HG03175 (cell line): Measurements from ENCODE around the gene SAMD14.

Experiments
- ATAC-seq: cut with Tn5 transposase; IDR thresholded peaks from one replicate; pipeline ENCODE4 v1.9.1; 2021; ENCODE audit warnings: mild to moderate bottlenecking, moderate library complexity; ENCODE audit not compliant: unreplicated experiment

Gene SAMD14

DNA sequence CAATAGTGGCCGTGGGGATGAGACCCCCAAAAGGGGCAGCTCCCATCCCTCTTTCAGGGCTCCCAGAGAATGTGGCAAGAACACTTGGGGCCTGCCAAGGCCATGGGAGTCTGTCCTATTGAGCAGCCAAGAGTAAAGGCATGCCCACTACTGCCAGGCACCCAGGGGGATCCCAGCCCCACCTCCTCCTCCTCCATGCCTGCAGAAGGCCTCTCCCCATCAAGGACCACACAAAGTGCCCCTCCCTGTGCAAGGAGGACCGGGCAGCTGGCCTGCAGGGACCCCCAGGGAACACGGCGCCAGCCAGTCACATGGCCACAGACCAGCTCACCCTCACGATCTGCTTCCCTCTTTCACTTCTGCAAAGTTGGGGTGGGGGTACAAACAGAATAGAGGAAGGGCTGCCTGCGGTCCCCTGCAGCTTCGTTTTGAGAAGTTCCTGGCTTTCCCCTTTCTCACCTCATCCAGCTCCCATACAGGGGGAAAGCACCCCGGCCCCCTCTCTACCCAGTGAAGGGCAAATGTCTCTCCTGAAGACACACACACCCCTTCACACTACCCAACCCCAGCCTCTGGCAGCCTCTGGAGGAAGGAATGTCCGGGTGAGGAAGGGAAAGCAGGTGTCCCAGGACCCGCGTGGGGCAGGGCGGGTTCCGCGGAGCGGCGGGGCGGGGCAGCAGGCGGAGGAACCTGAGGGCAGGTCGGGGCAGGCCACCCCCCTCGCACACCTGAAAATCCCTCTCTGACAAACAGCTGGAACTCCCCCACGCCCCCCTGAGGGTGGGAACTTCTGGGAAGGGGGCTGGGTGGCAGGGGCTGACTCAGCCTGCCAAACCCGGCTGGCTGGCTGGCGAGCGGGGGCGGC, 18.5 kb upstream of the SAMD14 start:
- ATAC-seq, result peak; percentile 32

- ATAC-seq, result no peak
Observed at GRCh38 chr17:50147841-50148225, 17.9 kb upstream of the SAMD14 start.

DNA sequence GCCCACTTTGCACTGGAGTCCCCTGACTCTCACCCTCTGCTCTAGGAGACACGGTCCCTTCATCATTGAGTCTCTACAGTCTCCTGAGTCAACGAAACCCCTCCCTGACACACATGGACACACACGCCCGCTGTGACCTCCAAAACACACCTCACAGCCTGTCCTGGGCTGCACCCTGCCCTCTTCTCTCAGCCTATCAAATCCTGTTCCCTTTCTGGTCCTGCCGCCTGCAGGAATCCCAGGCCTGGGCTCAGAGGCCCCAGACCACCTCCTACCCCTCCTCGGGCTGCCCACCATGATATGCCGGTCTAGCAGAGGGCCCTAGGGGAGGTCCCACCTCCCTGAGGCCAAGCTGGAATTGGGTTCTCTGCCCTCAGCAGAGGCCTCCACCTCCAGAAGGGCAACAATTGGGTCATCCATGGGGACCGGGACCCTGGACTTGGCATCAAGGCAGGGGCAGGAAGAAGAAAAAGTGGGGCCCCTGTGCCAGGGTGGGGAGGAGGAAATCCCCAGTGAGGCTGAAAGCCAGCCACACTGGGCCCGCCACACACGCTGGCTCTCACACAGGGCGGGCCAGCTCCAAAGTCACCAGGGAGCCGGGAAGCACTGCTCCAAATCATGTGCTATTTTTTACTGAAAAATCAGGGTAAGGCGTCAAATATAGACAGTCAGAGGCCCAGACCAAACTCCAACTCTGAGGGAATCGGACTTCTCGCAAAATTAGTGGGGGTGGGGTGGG, 17.1 kb upstream of the SAMD14 start:
- no peak for ATAC-seq

DNA sequence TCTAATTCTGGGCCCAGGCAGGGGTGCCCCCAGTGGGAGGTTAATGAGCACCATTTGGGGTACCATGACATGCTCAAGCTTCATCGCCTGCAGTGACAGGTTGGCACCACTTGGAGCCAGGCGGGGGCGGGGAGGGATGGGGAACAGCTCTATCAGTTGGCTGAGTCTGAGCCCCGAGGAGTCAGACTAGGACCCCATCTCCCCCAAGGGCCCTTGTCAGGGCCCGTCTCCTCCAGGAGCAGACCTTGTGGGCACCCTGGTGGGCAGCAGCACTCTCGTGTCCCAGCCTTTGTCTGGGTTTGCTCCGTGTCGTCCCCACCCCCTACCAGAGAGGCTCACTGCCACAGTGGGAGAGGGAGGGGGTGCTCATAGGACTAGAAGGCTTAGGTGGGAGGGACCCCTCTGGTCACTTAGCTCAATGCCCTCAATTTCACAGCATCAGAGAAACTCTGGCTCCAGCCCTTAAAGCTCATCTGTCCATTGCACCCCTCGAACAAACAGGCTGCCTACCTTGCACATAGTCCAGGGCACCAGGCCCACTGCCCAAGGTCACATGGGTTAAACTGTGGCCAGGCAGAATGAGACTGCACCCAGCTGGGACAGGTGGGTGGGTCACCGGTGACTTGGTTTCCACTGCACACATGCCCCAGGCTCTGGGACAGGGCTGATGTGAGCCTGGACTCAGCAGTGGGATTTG, 16.4 kb upstream of the SAMD14 start:
- no peak for ATAC-seq

- ATAC-seq, result no peak
Observed at GRCh38 chr17:50145532-50146229, 15.7 kb upstream of the SAMD14 start.

DNA sequence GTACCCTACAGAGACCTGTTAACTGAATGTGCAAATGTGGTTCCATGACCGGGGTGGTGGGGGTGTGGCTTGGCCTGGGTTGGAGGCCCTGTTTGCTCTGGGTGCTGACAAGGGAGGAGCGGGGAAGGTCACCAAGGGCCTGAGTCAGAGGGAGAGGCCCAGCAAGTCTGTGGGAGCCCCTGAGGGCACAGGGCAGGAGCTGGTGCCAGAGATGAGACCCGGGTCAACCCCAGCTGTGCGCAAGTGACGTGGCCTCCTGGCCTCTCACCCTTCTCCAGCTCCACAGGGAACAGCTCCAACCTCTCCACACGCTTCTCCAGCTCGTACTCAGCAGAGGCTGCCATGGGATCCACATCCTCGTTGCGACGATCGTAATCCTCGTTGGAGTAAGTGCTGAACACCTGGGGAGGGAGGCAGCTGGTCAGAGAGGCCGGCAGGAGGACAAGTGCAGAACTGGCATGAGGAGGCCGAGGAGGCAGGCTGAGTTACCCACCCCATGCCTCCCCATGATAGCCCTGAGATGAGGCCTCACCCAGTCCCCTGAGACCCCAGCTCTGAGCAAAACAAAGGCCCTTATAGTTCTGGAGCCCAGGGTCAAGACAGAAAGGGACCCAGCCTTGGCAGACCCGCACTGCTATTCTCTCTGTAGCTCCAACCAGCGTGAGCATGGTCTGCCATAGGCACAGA, 15.0 kb upstream of the SAMD14 start:
- ATAC-seq, result no peak

- ATAC-seq, result no peak
Observed at GRCh38 chr17:50144355-50144754, 14.4 kb upstream of the SAMD14 start.

- no peak for ATAC-seq
Observed at GRCh38 chr17:50143461-50144176, 13.7 kb upstream of the SAMD14 start.

DNA sequence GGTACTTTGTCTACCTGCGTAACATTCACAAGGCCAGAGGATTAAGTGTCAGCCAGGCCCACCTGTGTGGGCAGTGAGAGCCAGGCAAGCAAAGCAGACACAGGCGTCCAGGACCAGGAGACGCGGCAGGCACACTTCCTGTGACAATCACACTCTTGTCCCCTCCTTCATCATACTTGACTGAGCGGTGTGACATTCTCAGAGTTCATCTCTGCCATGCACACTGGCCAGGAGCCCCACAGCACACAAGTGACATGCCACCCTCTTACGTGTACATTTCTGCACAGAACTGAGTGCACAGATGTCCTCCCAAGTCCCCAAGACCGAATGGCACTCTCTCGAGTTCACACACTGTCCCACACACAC, 11.8 kb upstream of the SAMD14 start:
- no peak for ATAC-seq

- no peak for ATAC-seq
Observed at GRCh38 chr17:50141026-50141744, 11.2 kb upstream of the SAMD14 start.

- no peak for ATAC-seq
Observed at GRCh38 chr17:50139950-50140885, 10.3 kb upstream of the SAMD14 start.

DNA sequence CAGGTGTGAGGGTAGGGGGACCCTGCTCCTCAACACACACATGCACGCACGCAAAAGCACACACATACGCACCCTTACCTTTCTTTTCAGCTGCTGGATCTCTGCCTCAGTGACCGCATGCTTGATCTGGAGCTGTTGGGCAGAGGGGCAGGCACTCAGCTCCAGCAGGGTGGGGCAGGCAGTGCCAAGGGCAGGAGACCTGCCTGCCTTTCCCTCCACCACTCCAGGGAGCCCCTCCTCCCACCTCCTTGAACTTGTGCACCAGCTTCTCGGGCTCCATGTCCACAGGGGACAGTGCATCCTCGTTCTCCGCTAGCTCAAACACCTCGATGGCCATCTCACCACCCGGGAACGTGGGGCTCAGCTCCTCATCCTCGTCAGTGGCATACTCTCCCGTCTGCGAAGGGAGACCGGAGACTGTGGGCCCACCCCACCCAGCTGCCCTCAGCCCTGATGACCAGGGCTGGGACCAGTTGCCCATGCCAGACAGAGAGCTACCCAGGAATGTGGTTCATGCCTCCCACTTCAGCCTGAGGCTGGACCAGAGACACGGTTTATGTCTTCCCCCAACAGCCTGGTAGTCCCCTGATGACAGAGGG, 9.3 kb upstream of the SAMD14 start:
- ATAC-seq, result no peak

DNA sequence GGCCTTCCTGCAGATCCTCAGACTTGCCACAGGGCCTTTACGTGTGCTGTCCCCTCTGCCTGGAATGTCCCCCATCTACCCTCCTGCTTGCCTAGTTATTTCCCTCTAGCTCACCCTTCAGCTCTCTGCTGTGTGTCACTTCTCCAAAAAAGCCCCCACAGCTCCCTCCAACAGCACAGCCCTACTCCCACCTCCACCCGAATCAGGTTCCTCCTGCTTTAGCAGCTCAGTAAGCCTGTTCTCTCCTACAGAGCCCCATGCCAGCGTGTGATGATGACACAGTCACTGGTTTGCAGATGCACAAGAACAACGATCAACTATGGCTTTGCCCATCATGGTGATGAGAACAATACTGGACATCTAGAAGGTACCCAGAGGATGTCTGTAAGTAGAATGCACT, 7.1 kb upstream of the SAMD14 start:
- ATAC-seq, result no peak

- no peak for ATAC-seq
Observed at GRCh38 chr17:50136096-50136687, 6.2 kb upstream of the SAMD14 start.

DNA sequence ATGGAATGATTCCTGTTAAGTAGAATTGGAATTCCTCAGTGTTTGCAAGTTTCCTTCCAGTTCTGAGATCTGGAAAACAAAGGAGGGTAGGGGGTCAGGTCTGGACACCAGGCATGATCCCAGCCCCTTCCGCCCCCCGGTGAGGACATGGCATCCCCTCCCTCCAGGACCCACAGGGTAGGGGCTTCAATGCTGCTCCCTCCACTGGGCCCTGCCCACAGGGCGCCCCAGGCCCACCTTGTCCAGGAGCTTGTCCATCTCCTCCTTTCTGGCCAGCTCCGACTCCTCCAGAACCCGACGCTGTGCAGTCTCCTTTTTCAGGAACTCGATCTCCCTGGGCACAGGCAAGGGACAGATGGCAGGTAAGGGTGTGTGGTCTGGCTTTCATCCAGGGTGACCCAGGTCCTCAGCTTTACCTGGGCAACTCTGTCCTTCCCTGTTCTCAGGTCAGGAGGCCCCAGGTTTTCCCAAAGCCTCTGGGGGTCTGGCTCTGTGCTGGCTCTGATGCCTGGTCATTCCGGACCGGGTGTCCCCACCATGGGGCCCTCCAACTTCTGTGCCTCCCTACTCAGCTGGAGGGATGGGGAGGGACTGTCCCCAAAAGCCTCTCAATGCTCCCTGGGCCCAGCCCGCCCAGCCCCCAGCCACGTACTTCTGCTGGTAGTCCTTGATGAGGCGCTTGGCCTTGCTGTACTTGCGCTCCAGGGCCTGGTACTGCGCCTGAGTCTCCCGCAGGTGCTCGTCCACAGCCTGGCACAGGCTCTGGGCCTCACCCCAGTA, 5.5 kb upstream of the SAMD14 start:
- ATAC-seq, result no peak

DNA sequence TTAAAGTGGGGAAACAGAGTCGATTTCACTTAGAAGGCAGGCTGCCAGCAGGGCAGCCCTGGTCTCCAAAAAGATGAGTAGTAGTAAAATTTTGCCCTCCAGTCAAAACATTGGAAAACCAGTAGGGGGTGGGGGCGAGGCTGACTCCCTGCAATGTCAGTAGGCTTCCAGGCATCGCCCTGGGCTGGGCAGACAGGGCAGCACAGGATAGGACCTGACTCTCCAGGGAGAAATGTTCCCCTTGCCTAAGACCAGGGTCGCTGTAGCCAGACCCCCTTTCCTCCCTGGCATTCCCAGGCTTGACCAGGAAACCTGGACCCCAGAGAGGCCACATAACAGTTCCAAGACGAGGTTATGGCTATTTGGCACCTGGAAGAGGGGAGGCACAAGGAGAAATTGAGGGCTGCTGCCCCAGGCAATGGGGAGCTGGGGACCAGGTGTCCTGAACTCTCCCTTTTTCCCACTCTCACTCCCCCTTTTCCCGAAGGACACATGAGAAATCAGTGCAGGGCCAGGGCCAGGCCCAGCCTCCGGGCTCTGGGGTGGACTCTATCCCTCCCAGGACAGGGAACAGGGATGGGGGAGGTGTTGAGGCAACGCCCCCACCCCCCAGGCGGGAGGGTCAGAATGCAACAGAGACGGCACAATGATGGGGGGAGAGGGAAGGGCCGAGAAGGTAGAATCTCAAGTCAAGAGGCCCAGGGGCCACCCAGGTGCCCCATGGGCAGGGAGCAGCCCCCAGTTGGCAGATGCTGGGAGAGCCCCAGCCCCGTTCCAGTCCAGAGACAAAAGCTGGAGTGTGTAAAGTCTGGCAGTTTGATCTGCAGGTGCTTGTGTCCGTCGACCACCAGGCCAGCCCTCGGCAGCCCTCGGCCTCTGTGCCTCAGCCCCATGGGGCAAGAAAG, 4.5 kb upstream of the SAMD14 start:
- ATAC-seq, result no peak
